ENCODE data around the gene ABHD14A. TPM values are rescaled to one million over a fixed set of nuclear protein-coding genes. Genes with fewer than 3 reads are reported as not detected.
"Not testable (repeated sequence)": the region's sequence is repeated elsewhere in the genome, so short reads cannot be mapped to it uniquely, and the experiment has no call there.

ABHD14A gene
- 5.0 and 6.7 TPM in 2 replicates for total RNA-seq

DNA sequence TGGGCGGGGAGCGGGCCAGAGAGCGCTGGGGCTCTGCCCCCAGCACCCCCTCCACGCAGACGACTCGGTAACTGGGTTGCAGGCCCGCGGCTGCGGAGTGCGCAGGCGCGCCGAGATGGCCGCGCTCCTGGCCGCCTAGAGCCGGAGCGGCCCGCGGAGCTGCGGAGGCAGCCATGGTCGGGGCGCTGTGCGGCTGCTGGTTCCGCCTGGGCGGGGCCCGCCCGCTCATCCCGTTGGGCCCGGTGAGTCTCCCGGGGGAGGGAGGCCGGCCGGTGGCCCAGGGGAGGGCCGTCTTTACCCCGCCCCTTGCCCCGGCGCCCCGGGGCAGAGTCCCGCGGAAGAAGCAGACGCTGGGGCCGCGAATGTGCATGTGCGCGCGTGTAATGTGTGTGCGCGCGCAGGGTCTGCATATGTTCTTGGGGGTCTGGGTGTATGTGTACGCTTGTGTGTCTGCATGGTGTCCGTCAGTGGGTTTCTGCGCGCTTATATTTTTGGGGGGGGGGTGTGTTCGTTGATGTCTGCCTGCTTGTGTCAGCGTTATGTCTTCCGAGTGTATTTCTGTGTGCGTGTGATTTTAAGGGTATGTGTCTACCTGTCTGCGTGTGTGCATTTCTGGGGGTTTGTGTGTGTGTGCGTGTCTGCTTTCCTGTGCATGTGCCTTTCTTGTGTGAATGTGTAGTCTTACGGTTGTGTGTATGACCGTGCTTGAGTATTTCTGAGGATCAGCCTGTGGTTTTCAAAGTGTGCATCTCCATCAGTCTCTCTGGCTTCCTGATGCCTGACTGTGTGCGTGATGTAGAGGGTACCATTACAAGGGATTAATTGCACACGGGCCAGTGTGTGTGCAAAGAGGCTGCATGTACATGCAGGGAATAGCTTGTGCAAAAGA is at the start of gene ABHD14A:
Gene ABHD14A, plus strand, starts transcription at position 102 of the 889 bp plus-strand sequence. Its CDS starts 72 bp downstream, at position 174.
- no peak for DNase-seq (ENCODE audit: low read depth, low spot score)

DNA sequence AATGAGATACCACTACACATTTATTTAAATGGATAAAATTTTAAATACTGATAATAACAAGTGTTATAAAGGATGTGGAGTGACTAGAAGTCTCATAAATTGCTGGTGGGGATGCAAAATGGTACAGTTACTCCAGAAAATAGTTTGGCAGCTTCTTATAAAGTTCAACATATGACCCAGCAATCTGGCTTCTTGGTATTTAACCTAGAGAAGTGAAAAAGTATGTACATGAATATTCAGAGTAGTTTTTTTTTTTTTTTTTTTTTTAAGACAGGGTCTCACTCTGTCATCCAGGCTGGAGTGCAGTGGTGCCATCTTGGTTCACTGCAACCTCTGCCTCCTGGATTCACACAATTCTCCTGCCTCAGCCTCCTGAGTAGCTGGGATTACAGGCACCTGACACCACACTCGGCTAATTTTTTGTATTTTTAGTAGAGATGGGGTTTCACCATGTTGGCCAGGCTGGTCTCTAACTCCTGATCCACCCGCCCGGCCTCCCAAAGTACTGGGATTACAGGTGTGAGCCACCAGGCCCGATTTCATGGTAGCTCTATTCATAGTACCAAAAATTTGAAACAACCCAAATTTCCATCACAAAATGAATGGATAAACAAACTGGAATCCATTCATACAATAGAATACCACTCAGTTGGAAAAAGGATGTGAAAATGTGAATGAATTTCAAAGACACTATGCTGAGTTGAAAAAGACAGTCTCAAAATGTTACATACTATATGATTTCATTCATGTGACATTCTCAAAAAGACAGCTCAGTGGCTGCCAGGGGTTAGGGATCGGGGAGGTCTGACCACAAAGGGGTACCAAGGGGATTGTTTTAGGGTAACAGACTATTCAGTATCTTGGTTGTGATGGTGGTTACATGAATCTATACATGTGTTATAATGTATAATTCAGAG is 47.5 kb upstream of the ABHD14A start:
- no peak for DNase-seq (ENCODE audit: low read depth, low spot score)

DNA sequence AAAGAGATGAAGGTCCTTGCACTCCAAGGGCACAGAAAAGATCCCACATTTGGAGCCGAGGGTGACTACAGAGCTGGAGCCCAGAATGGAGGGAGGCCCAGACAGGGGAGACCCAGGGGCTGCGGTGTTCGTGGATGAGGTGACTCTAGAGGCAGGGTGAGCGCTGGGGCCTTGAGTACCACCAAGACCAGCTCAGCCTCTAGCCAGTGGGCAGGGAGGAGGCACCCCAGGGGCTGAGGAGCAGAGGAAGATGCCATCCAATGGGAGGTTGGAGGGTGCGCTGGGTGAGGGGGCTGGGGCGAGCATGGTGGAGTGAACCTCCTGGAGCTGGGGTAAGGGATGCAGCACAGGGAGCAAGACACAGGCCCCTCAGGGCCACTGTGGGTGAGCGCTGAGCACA is 46.4 kb upstream of the ABHD14A start:
- DNase-seq (ENCODE audit: low read depth, low spot score), result no peak

DNA sequence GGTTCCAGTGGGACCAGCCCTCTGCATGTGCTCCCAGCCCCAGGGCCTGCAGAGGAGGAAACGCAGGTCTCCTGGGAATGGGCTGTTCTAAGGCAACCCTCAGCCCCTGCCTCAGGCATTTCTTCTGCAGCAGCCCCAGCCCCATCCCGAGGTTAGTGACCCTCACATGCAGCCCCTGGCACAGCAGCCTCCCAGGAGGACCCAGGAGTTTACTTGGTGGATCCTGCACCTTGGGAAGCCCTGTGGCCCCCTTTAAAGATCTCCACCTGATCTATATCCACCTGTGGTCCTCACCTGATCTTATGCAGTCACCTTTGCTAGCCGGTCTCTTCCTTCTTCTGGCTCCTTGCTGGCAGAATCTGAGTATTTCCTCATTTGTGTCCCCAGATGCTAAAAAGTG is 45.9 kb upstream of the ABHD14A start:
- DNase-seq (ENCODE audit: low read depth, low spot score), result not testable (repeated sequence)

DNA sequence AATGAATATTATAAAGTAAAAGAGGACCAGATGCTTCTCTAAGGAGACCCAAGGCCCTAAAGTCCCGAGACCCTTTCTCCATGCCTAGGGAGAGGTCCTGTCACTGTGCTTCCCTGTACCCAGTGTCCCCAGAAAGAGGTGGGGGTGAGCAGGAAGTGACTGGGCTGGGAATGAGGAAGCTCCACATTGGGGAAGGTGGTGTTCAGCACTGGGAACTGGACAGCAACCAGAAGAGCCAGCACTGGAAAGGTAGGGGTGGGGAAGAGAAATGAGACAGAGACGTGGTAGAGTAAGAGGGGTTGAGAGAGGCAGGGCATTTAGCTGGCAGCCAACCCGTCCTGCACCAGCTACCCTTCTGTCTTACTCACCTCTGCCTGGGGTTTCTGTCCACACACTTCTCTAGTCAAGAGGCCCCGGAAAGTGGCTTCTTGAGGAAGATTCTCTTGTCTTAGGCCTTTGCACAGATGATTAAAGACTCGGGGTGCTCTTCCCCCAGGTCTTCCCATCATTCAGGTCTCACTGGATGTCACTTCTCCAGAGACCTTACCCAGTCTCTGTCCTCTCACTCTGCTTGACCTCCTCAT is 45.4 kb upstream of the ABHD14A start:
- DNase-seq (ENCODE audit: low read depth, low spot score), result no peak

DNA sequence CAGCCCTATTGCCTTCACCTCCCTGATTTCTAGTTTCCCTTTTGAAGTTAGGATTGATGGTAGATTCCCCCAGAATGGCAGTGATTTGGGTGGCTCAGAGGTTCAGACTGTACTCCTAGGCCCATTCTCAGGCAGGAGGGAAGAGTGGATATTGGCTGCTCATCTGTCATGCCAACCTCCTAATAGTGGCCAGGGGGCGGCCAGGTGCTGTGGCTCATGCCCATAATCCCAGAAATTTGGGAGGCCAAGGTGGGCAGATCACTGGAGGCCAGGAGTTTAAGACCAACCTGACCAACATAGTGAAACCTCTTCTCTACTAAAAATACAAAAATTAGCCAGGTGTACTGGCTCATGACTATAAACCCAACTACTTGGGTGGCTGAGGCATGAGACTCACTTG is 44.4 kb upstream of the ABHD14A start:
- no peak for DNase-seq (ENCODE audit: low read depth, low spot score)

DNA sequence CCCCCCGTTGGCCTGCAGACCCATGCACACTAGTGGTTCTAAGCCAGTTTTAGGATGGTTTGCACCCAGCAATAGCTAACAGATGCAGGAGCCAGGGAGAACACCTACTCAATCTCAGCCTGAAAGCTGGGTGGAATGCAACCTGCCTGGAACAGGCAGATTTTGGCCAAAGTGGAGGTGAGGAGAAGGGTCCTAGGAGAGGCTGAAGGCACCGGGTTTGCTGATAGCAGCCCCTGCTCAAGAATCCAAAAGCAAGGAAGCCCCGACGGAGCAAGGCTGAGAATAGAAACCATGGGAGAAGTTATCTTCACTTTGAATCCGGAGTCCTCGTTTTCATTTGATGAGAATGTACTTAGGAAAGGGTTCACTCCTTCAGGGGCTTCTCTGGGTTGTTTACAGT is 43.1 kb upstream of the ABHD14A start:
- DNase-seq (ENCODE audit: low read depth, low spot score), result no peak

DNA sequence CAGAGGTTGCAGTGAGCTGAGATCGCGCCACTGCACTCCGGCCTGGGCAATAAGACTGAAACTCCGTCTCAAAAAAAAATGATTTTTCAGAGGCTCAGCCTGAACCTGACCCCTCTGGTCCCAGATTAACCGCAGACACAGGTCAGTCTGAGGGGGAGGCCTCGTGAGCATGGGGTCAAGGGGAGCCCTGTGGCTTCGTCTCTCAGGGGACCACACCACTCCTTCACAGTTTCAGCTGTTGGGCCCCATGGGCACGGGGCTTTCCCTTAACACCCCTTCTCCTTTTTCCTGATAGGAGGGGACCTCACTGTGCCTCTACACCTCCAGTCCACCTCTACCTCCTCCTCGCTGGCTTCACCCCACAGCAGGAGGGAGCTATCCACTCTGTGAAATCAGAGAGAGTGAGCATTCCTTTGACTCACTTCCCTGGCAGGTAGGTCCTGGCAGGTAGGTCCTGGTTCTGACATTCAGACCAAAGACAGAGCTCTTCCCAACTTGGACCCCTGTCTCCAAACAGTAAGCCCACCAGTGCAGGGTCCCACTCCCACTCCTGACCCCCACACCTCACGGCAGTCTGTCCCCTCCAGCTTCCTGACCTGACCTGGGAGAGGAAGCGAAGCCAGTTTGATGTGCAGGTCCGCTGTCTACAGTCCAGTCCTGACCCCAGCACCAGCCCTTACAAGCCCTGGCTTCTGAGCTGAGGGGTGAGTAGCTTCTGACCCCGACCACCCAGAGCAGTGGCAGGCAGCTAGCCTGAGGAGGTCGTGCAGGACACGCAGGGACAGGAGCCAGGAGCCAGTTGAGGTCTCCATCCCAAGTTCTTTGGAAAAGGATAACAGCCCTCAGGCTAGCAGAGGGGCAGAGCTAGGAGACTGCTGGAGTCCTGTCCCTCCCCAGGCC is 42.1 kb upstream of the ABHD14A start:
- DNase-seq (ENCODE audit: low read depth, low spot score), result no peak

DNA sequence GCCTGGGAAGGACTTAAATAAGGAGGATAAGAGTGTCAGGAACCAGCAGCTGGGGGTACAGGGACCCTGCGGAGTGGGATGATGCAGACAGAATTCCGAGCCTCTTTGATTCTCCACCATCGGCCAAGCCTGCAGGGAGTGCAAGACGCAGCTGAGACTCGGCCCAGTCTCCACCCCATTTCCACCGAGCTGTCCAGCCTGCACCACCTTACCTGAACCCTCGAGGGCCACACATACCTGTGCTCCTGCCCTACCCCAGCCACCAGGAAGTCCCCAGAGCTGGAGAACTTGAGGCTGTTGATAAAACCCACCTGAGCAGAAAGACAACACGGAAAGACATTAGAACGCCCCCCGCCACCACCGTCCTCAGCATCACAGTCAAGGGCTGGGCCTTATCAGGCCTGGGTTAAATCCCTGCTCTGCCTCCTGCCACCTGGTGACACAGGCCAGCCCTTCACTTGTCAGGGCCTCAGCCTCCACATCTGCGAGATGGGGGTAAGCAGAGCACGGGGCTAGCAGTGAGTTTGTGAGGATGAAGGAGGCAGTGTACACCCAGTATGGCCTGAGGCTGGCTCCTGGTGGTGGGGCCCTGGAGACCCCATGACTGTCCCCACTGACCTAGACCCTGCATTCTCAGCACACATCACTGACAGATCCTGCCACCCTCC is 41.3 kb upstream of the ABHD14A start:
- no peak for DNase-seq (ENCODE audit: low read depth, low spot score)

DNA sequence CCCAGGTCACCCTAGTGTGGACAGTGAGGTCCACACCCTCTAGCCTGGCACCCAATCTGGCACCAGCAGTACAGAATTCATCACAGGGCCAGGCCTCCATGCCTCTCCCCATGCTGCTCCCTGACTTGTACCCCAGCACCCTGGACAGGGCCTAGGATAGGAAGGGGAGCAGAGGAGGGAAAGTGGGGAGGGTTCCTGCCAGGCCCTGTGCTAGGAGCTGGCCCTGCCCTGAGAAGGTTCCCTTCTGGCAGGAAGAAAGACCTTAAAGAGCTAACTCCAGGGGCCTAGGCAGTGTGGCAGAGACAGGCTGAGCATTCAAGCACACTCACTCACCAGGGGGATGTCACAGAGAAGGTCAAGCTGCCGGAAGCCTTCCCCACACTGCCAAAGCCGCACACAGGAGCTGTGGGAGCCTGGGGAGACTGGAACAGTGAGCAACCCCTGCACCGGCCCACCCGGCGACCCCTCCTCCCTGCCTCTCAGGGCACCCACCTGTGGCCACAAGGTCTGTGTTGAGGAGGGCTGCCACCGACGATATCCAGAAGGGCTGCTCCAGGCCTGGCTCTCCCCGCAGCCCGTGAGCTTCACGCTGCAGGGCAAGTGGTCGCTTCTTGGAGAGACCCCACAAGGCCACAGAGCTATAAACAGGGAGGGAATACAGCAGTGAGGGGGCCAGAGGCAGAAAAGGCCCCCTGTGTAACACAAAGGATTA is 40.6 kb upstream of the ABHD14A start:
- DNase-seq (ENCODE audit: low read depth, low spot score), result no peak

DNA sequence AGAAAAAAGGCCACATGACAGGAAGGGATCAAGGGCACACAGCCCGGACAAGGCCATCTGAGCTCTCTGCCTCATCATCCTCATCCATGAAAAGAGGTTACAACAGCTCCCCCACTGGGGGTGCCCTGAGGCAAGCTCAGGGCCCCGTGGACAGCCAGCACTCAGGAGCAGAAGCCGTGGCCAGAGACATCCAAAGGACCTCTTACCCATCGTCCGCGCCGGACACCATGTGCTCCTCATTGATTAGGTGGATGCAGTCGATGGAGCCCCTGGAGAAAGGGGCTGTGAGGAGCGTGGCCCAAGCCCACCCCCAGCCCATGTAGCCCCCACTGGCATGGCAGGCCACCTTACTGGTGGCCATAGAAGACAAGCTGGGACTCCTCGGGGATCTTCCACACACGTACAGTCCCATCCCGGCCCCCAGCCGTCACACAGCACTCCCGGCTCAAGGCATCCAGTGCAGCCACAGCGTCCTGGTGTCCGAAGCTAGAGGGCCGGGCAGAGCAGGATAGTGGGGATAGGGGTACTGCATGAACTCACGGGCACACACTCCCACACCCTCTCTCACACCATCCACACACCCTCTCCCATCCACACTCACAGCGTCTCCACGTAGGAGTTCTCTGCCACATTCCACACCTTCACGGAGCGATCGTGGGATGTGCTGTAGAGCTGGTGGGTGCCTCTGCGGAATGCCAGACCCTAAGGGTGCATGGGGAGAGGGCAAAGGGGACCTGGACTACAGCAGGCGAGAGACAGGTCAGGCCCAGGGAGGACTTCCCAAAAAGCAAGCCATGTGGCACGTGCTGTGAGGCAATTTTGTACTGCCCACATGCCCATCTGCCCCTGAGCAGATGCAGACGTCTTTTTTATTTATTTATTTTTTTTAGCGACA is 39.6 kb upstream of the ABHD14A start:
- no peak for DNase-seq (ENCODE audit: low read depth, low spot score)

DNA sequence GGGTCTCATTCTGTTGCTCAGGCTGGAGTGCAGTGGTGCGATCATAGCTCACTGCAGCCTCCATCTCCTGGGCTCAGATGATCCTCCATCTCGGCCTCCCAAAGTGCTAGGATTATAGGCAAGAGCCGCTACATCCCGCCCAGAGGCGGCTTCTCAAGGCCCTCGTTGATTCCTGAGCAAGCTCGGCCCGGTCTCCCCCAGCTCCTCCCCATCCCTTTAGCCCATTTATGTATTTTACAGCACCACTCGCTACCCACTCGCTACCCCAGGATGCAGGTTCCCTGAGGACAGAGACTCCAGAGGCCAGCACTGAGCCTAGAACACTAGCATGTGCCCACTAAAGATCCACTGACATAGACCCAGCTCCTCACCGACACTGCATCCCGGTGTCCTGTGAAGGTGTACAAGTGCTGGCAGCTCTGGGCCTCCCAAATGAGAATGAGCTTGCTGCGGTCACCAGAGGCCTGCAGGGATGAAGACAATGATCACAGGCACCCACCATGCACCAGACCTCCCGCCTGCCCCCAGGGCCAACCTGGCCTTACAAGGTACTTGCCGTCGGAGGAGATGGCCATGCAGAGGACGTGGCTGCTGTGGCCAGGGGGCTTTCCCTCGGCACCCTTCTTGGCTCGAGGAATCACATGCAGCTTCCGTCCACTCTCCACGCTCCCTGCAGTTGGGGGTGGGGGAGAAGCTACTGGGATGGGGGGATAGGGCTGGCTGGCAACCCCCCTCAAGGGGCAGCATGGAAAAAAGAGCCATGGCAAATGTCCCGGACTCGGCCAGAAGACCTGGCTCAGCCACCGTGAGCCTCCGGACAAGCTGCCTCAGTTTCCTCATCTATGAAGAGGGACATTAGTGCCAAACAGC is 38.7 kb upstream of the ABHD14A start:
- no peak for DNase-seq (ENCODE audit: low read depth, low spot score)

DNA sequence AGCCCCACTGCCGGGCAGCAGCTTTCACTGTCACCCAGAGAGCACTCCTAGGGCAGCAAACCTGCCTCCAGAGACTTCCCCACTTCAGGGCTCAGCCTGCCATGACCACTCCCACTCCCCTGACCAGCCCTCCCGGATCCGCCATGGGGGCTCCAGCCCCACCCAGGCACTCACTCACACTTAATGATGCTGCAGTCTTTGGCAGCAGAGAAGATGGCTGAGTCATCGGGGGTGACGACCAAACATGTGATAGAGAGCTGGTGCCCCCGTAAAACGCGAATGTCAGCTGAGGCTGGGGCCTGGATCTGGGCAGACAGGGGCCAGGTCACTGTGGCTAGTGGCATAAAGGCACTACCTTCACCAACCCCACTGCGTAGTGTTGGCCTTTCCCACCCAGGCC is 37.9 kb upstream of the ABHD14A start:
- DNase-seq (ENCODE audit: low read depth, low spot score), result no peak

DNA sequence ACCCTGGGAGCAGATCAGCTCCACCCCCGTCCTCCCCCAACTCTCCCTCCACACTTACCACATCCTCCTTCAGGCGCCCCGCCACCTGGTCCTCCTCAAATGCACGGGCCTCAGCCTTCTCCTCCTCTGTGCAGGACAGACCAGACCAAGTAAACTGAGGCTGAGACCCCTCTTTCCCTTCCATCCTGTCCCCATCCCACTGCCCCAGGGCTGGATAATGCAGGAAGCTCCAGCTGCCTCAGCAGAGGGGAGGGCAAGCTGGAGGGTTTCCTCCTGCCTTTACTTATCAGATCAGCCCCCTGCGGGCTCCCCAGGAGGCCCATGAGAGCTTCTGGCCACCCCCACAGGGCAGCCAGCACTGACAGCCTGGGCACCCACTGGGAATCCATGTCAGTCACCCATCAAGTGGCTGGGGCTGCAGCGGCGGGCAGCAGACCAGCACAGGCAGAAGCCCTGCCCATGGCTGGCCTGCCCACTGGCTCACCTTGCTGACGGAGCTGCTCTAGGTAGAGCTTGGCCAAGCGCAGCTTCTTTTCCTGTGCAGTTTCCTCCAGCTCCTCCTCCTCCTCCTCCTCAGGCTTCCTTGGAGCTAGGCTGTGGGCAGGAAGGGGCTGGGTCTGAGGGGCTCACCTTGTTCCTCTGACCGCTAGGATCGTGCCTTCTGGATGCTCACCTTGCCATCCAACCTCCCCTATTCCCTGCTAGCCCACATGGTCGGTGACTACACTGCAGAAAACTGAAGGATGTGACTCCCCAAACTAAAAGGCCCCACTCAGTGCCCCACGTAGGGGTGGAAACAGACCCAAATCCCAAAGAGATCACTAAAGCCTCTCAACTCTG is 37.0 kb upstream of the ABHD14A start:
- no peak for DNase-seq (ENCODE audit: low read depth, low spot score)

DNA sequence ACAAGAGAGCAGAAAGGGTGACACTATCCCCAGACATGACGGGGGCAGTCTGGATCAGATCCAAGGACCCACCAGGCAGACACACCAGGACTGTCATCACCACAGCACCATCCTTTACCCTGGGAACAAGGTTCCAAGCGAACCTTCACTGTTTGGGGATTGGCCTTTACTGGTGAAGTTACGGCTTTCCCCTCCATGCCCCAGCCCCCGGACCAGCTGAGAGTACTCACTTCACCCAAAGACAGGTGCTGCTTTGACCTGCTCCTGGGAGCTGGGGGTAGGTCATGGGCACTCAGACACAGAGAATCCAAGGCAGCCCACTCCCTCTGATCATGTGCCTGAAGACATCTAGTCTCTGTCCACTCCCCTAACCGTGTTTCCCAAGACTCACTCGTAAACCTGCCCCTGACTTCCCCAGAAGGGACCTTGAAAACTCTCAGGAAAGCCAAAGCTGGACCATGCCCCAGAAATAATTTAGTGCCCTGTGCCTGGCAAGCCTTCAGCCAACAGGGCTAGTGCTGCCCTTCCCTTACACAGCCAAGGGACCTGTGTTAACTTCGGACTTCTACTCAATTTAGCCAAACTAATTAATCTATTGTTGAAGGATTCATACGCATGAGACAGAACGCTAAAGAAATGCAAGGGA is 36.0 kb upstream of the ABHD14A start:
- no peak for DNase-seq (ENCODE audit: low read depth, low spot score)

All from pulmonary artery endothelial cell (primary cell).